Spinal cord (tissue), 10 donors: Measurements from ENCODE around the gene CAT. TPM values are rescaled to one million over a fixed set of nuclear protein-coding genes. Genes with fewer than 3 reads are reported as not detected.

Source experiments
- DNase-seq, 6 donors: peaks; one replicate each; pipeline versions ENCODE4 v3.0.0 to v3.0.0-alpha.2; 2013 to 2015; ENCODE audit warnings: low spot score in 6 of 6, low read depth in 4 of 6
- H3K27ac ChIP-seq: one replicate; pipeline ENCODE4 v1.5.1; 2013; ENCODE audit warnings: low read depth, low read length, control low read depth
- H3K27me3 ChIP-seq: one replicate; pipeline ENCODE4 v1.6.1; 2013; ENCODE audit warnings: low read length; ENCODE audit not compliant: control insufficient read depth, insufficient read depth
- H3K36me3 ChIP-seq: one replicate; pipeline ENCODE4 v1.6.1; 2013; ENCODE audit warnings: low read length; ENCODE audit not compliant: control insufficient read depth, insufficient read depth
- H3K4me1 ChIP-seq: one replicate; pipeline ENCODE4 v1.6.1; 2013; ENCODE audit warnings: low read length; ENCODE audit not compliant: control insufficient read depth, insufficient read depth
- H3K4me3 ChIP-seq: one replicate; pipeline ENCODE4 v1.5.1; 2013; ENCODE audit warnings: low read depth, low read length, control low read depth
- H3K9me3 ChIP-seq: one replicate; pipeline ENCODE4 v1.6.1; 2013; ENCODE audit warnings: low read length; ENCODE audit not compliant: control insufficient read depth, insufficient read depth
- WGBS: methylation state at CpG from one replicate; pipeline ENCODE4 v1.1.5; 2013; ENCODE audit warnings: missing lambda C conversion rate; ENCODE audit not compliant: insufficient coverage; 5-methylcytosine and 5-hydroxymethylcytosine counted together
- polyA plus RNA-seq, 2 donors: library from polyadenylated mRNA; unstranded; fragments of 120-200 nt; gene quantifications; one replicate each; pipeline ENCODE4 v1.2.1, GENCODE V29; 2013; ENCODE audit not compliant: insufficient read length in 2 of 2
- total RNA-seq, 2 donors: library from RNA; depleted of rRNA in 1 of 2; stranded (reverse); fragments of 120-200 nt in 1 of 2; fragments of >200 nt in 1 of 2; gene quantifications; one replicate each; pipeline versions ENCODE4 v1.2.3 to v1.2.4, GENCODE V29; 2013 to 2014
- donor health status: healthy.

CAT gene
- total and polyA plus RNA-seq, 4 donors: 79.1 to 124 (median 99.1) TPM

DNA sequence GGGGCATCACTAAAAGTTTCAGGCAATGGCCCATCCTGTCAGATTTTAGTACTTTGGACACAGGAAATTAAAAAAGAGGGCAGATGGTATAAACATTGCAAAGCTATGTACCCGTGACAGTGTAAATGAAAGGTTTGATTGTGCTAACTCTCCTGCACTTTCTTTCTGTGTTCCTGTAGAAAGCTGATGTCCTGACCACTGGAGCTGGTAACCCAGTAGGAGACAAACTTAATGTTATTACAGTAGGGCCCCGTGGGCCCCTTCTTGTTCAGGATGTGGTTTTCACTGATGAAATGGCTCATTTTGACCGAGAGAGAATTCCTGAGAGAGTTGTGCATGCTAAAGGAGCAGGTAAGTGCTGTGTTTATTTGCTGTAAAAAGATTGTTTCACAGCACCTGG is 10.3 kb downstream of the CAT start:
- Histone ChIP-seq H3K27ac (no peak overlapping the region), H3K4me3 (no peak overlapping the region), H3K9me3 (no peaks in the 10 kb centered on the region), H3K36me3 (peaks cover 5% of the 10 kb centered on the region), H3K27me3 (no peaks in the 10 kb centered on the region), H3K4me1 (no peaks in the 10 kb centered on the region)
- 55% methylated on average over 3 of the region's 3 CpGs for WGBS
- peak in 1 of 6 donors; percentile 9 for DNase-seq

DNA sequence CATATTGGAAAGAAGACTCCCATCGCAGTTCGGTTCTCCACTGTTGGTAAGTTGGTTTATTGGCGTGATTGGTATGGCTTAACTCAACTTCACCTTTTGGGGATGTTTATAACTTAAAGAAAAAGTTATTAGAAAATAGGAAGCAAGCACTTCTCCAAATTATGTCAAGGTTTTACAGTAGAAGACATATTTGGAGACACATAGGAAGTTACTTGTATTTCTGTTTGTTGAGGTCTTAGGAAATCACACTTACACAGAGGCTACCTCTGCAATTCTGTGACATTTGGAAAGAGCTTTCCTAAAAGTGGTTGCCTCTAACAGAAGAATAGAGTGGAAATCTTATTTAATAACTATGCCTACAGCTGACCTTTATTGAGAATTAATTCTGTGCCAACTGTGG is 12.3 kb downstream of the CAT start:
- Histone ChIP-seq H3K4me1 (no peaks in the 10 kb centered on the region), H3K4me3 (no peak overlapping the region), H3K36me3 (peaks cover 5% of the 10 kb centered on the region), H3K27me3 (no peaks in the 10 kb centered on the region), H3K27ac (no peak overlapping the region), H3K9me3 (no peaks in the 10 kb centered on the region)
- no peak for DNase-seq
- no CpG with 5 or more reads among the region's 3 CpGs for WGBS

DNA sequence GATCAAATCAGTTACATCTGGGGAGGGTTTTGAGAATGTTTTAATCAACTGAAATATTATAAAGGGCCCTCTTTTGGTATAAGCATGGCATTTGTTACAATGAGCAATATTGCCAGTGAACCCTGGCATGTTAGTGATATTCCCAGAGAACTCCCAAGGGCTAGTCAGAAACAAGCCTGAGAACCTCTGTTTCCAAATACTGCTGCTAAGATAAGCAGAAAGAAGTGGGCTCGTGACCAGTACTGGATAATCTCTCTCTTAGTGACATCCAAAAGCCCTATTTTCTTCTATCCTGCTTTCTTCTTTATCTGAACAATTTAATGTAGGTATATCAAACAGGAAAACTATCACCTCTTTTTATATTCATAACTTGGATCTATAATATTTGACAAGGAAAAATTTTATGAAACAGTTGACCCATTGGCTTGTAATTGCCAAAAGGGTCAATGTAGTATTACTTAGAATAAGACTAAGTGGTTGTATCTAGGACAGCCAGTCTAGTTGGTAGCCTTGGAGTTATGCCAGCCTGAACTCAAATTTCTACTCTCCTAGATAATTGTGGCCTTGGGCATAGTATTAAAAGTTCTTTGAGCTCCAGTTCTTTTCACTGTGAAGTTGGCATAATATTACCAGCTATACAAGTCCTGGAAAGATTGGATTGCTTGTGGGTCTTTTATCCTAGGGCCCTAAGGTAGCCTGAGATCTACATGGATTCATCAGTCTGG is 15.7 kb downstream of the CAT start:
- Histone ChIP-seq H3K36me3 (peaks cover 20% of the 10 kb centered on the region), H3K27ac (no peak overlapping the region), H3K27me3 (no peaks in the 10 kb centered on the region), H3K4me3 (no peak overlapping the region), H3K4me1 (no peaks in the 10 kb centered on the region), H3K9me3 (no peaks in the 10 kb centered on the region)
- DNase-seq: peak in 1 of 6 donors; percentile 16
- WGBS: no CpG with 5 or more reads among the region's 1 CpG

DNA sequence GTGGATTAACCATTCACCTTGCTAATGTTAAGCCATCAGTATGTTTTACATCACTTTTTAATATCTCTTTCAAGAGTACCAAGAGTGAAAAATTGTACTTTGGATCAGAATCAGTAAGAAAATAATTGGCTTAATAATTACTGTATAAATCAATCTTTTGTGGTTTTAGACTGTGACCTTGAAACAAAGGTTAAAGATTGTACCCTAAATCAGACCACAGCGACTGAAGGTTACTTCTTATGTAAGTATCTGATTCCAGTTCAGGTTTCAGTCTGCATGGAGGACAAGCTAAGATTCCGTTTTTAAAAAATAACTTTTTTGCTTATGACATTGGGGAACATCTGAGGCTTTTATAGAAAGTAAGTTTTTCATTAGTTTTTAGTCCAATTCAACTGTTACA is 18.9 kb downstream of the CAT start:
- Histone ChIP-seq H3K27me3 (no peaks in the 10 kb centered on the region), H3K4me3 (no peak overlapping the region), H3K4me1 (no peaks in the 10 kb centered on the region), H3K27ac (no peak overlapping the region), H3K9me3 (no peaks in the 10 kb centered on the region), H3K36me3 (peaks cover 33% of the 10 kb centered on the region)
- DNase-seq: no peak
- WGBS: 100% methylated on average over 1 of the region's 2 CpGs

DNA sequence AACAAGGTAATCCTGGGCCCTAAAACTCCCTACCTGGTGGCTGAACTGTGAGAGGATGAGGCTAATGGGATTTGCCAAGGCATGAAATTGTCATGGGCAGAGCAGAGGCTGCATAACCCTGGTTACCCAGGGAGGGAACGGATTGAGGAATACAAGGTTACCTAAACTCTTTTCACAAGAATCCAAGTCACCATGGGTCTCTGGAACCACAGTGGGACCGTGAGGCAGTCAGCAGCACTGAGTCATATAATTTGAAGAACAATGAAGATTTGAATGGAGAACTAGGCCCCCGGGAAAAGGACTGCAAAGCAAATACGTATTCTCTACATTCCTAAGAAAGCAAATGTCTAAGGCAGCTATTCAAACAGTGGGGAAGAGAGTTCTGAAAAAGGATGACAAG is 19.8 kb downstream of the CAT start:
- no peaks in the 10 kb centered on the region for H3K4me1 ChIP-seq
- H3K36me3 ChIP-seq: peaks cover 36% of the 10 kb centered on the region
- no peak overlapping the region for H3K4me3 ChIP-seq
- H3K9me3 ChIP-seq: no peaks in the 10 kb centered on the region
- no peak for DNase-seq
- WGBS: no CpG with 5 or more reads among the region's 4 CpGs
- no peaks in the 10 kb centered on the region for H3K27me3 ChIP-seq
- no peak overlapping the region for H3K27ac ChIP-seq

DNA sequence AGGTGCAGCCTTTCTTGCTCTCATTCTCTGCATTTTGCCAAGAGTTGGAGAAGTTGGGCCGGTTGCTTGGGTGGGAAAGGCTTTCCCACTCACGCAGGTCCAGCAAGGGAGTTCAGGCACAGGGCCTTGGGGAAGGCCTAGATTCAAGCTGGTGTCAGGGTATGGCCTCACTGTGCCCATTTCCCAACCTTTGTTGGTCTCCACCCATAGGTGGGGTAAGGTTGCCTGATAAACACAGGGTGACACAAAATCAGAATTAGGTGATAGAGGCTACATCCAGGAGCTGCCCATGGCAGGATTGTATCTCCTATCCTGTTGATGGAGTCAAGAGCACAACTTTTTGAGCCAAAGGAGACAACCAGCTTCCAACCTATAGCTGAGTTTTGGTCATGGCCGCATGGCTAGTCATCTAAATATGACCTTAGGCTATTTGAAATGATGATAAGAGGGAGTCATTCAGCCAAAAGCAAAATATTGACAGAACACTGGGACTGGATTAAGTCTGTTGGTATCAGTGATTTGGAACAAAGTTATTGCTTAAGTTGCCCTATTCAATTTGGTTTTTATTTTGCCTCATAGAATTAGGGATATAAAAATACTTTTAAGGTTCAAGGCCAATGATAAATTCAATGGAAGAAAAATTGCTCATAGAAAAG is 20.9 kb downstream of the CAT start:
- 100% methylated on average over 2 of the region's 3 CpGs for WGBS
- H3K27ac ChIP-seq: no peak overlapping the region
- H3K4me1 ChIP-seq: no peaks in the 10 kb centered on the region
- H3K9me3 ChIP-seq: no peaks in the 10 kb centered on the region
- no peak for DNase-seq
- H3K4me3 ChIP-seq: no peak overlapping the region
- peaks cover 45% of the 10 kb centered on the region for H3K36me3 ChIP-seq
- H3K27me3 ChIP-seq: no peaks in the 10 kb centered on the region

DNA sequence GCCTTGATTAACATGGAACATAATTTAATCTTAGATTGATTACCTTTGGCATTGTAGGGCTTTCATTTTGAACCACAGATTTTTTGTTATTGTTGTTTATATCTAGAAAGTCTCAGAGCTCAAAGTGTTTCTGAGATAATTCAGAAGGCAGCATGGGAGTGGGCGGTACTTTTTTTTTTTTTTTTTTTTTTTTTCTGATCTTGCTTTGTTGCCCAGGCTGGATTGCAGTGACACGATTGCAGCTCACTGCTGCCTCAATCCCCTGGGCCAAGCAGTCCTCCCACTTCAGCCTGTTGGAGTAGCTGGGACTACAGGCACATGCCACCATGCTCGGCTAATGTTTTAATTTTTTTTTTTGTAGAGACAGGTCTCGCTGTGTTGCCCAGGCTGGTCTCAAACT is 21.5 kb downstream of the CAT start:
- H3K27ac ChIP-seq: no peak overlapping the region
- H3K9me3 ChIP-seq: no peaks in the 10 kb centered on the region
- peaks cover 48% of the 10 kb centered on the region for H3K36me3 ChIP-seq
- no peak for DNase-seq
- 63% methylated on average over 2 of the region's 4 CpGs for WGBS
- H3K27me3 ChIP-seq: no peaks in the 10 kb centered on the region
- H3K4me1 ChIP-seq: no peaks in the 10 kb centered on the region
- H3K4me3 ChIP-seq: no peak overlapping the region

DNA sequence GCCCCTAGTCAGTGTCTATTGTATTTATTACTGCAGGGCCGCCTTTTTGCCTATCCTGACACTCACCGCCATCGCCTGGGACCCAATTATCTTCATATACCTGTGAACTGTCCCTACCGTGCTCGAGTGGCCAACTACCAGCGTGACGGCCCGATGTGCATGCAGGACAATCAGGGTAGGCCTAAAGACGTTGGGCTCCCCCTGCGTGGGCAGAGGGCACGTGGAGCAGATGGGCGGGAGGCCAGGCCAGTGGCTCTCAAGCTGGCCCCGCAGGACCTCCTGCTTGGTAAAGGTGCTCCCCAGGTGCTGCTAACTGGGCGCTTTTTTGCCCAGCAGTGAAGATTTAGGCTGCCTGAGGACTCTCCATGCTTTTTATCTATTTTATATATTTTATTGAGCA is 22.5 kb downstream of the CAT start:
- no peak overlapping the region for H3K27ac ChIP-seq
- peaks cover 51% of the 10 kb centered on the region for H3K36me3 ChIP-seq
- no peak overlapping the region for H3K4me3 ChIP-seq
- H3K9me3 ChIP-seq: peaks cover 6% of the 10 kb centered on the region
- DNase-seq: no peak
- no peaks in the 10 kb centered on the region for H3K27me3 ChIP-seq
- H3K4me1 ChIP-seq: no peaks in the 10 kb centered on the region
- 89% methylated on average over 13 of the region's 14 CpGs for WGBS

DNA sequence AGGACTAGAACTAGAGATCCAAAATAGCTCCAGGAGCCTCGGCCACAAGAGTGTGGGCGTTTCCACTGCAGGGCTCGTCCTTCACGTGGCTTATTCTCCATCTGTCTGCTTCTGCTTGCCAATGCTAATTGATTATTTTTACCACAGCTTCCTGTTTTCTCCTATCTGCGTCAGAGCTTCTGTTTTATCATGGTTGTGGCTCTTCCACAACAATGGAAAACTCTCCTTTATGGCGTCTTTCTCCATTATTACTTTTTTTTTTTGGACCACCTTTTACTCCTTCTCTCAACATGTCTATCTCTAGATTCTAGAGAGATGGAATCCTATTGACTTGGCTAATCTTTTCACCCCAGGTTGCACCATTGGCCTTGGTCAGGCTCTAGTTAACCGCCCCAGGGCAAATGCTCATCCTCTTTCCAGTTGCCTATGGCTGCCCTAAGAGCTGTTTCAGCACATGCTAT is 25.9 kb downstream of the CAT start:
- Histone ChIP-seq H3K9me3 (peaks cover 8% of the 10 kb centered on the region), H3K4me3 (no peak overlapping the region), H3K4me1 (no peaks in the 10 kb centered on the region), H3K27me3 (no peaks in the 10 kb centered on the region), H3K27ac (no peak overlapping the region), H3K36me3 (peaks cover 49% of the 10 kb centered on the region)
- no peak for DNase-seq
- WGBS: 82% methylated on average over 5 of the region's 7 CpGs
